Measurements from ENCODE around the gene GPR157.

GPR157 gene

DNA sequence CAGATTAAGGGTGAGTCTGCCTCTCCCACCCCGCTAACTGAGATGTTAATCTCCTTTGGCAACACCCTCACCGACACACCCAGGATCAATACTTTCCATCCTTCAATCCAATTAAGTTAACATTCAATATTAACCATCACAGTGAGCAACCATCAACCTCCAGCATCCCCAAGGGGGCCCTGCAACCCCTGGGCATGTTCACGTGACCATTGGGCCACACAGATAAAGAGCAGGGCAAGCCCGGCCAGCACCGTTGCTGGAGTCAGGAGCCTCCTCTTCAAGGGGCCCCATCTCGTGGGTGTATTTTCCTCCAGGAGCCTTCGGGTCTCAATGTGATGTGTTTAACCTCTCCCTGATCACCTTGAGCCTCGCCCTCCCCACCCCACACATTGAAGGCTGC, 8.0 kb upstream of the GPR157 start:
- DNase-seq (ENCODE audit: low spot score), result no peak
- TF ChIP-seq, protein P1, sequence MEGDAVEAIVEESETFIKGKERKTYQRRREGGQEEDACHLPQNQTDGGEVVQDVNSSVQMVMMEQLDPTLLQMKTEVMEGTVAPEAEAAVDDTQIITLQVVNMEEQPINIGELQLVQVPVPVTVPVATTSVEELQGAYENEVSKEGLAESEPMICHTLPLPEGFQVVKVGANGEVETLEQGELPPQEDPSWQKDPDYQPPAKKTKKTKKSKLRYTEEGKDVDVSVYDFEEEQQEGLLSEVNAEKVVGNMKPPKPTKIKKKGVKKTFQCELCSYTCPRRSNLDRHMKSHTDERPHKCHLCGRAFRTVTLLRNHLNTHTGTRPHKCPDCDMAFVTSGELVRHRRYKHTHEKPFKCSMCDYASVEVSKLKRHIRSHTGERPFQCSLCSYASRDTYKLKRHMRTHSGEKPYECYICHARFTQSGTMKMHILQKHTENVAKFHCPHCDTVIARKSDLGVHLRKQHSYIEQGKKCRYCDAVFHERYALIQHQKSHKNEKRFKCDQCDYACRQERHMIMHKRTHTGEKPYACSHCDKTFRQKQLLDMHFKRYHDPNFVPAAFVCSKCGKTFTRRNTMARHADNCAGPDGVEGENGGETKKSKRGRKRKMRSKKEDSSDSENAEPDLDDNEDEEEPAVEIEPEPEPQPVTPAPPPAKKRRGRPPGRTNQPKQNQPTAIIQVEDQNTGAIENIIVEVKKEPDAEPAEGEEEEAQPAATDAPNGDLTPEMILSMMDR (IDR thresholded peaks at IDR 0.05; ENCODE audit: borderline replicate concordance, control extremely low read depth, extremely low read depth, insufficient read depth, missing control alignments), result no peak
- in situ Hi-C loops (cut with MboI; ENCODE audit: low sequenced_read_pairs, unreplicated experiment), result no loop called here

DNA sequence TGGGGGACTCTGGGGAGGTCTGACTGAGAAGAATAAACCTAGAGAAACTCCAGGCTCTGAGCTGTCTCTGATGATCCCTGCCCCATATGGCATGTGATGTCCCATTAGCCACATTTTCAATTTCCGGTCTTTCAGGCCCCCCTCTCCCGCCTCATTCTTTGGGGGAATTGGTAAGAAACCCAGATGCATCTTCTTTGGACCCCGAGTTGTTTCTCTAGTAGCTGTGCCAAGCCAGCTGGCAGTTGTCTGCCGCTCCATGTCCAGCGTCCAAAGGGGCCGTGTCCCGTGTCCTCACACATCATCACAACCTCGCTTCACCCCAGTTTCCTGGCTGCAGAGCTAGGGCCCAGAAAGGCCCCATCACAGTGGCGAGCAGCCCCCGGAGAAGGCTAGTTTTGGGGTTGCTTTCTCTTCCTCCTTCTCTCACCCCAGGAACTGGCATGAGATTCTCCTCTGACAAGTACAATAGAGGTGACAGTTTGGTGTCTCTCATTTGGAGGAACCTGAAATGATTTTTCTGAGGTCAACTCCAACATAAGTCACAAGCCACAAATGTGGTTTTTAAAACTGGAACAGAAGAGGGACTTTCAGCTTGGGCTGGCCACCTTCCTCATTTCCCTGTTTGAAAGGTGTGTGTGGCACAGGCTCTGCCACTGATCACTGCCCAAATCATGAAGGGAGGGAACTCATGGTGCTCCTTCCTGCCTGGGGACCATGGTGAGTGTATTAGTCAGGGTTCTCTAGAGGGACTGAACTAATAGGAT, 6.4 kb upstream of the GPR157 start:
- TF ChIP-seq, protein P1 (IDR thresholded peaks at IDR 0.05; ENCODE audit: borderline replicate concordance, control extremely low read depth, extremely low read depth, insufficient read depth, missing control alignments), result no peak
- DNase-seq (ENCODE audit: low spot score), result no peak
- in situ Hi-C loops (cut with MboI; ENCODE audit: low sequenced_read_pairs, unreplicated experiment), result no loop called here

DNA sequence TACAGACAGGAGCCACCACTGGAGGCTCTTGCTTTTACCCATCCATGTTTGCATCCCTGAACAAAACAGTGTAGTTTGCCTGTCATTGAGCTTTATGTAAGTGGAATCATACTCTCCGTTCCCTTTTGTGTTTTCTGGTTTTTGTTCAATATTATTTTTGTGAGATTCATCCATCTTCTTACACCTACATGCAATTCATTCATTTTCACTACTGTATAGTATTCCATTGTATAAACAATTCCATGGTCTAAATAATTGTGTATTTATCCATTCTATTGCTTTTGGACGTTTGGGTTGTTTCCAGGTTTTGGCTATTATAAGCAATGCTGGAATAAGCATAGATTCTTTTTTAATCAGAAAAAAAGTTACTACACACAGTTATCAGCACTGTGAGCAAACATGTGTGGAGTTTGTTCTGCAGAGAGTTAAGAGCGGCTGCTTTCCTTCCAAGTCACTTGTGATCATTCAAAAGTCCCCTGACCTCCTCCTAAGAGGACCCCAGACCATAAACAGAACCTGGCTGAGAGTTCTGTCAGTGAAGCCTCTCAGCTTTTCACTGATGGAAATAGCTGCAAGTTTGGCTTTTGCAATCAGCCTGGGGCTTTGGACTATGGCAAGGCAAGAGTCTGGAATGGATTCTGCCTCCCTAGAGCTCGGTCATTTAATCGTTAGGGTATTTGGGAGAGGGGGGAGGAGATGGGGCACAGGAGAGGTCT, 5.1 kb upstream of the GPR157 start:
- TF ChIP-seq, protein P1 (IDR thresholded peaks at IDR 0.05; ENCODE audit: borderline replicate concordance, control extremely low read depth, extremely low read depth, insufficient read depth, missing control alignments), result no peak
- DNase-seq (ENCODE audit: low spot score), result no peak
- in situ Hi-C loops (cut with MboI; ENCODE audit: low sequenced_read_pairs, unreplicated experiment), result no loop called here

DNA sequence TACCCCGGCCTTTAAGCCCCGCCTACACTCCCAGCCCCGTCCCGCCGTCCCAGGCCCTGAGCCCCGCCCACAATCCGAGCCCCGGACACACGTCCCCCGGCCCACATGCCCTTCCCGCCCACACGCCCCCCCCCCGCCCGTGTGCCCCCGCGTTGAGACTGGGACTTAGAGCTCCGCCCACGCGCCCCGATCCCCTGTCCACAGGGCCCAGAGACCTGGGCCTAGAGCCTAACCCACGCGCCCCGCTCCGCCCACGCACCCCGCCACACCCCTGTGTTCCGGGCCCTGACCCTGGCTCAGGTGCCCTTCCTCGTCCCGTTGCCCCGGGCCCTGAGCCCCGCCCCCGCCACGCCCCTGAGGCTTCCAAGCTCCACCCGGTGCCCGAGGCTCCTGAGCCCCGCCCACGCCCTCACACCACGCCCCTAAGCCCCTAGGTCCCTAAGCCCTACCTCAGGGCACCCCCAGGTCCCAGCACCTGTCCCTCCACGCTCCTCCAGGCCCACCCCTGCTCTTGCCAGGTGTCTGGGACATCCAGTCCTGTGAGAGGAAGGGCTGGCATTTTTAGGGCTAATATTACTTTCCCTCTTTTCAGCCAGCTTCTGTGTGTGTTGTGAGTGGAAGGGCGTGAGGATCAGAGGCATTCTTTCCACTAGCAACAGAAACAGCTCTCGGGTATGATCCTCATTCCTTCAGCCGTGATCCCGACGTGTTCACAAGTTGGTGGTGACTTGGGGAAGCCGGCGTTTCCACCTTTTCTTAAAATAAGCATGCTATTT, 552 bp upstream of the GPR157 start:
- in situ Hi-C loops (cut with MboI; ENCODE audit: low sequenced_read_pairs, unreplicated experiment), result no loop called here
- peak; percentile 89 for DNase-seq (ENCODE audit: low spot score)
- TF ChIP-seq, protein P1 (IDR thresholded peaks at IDR 0.05; ENCODE audit: borderline replicate concordance, control extremely low read depth, extremely low read depth, insufficient read depth, missing control alignments), result no peak

DNA sequence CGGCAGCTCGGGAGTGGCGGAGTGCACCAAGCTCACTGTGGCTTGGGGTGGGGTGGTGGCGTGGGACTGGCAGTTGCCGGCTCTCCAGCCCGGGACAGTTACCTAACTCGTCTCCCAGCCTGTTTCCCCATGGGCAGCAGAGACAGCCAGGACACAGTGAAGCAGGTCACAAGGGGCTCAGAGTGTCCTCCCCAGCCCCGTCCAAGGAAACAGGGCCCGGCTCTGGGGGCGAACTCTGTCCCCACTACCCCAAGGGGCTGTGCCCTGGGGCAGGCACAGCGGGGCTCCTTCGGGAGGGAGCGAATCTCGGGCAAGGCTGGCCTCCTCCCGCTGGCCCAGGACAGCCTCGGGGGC, 759 bp downstream of the GPR157 start:
- TF ChIP-seq, protein P1 (IDR thresholded peaks at IDR 0.05; ENCODE audit: borderline replicate concordance, control extremely low read depth, extremely low read depth, insufficient read depth, missing control alignments), result no peak
- no peak for DNase-seq (ENCODE audit: low spot score)
- in situ Hi-C loops (cut with MboI; ENCODE audit: low sequenced_read_pairs, unreplicated experiment), result no loop called here

DNA sequence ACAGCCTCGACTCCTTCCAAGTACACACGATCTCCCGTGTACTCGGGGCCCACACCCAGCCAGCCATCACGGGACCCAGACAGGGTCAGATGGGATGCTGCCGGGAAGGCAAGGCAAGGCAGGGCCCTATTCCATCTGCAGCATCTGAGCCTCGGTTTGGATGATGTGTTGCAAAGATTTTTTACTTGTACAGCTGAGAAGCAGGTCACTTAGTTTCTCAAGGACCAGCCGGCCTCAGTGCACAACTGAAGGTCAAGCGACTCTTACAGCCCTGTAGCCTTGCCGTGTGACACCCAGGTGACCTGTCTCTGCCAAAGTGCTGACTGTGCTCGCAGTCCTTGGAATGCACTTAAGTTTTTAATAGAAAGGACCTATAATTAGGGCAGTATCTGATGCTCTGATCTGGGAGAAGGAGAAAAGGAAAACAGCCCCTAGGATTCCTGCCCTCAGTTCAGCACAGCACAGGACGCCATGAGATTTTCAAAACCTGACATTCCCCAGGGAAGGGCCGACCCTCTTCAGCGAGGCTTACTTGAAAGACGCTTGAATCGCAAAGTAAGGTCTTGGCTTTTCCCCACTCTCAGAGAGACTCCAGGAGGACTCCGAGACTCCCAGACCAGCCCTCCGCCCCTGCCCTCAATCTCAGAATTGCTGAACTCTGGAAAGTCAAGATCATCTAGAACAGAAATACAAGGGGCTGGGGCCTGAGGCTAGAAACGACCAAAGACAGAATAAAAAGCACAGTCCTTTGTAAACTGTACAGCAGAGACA, 1.3 kb downstream of the GPR157 start:
- DNase-seq (ENCODE audit: low spot score), result no peak
- in situ Hi-C loops (cut with MboI; ENCODE audit: low sequenced_read_pairs, unreplicated experiment), result no loop called here
- TF ChIP-seq, protein P1 (IDR thresholded peaks at IDR 0.05; ENCODE audit: borderline replicate concordance, control extremely low read depth, extremely low read depth, insufficient read depth, missing control alignments), result no peak

Measured in GM13976 (cell line).